DND-41 (cell line): ENCODE data around the gene SPRN.

ENCODE experiments used
- EZH2 ChIP-seq: IDR thresholded peaks from 3 replicates; pipeline ENCODE4 v1.6.1; 2012; ENCODE audit warnings: borderline replicate concordance, low read depth, mild to moderate bottlenecking, moderate library complexity, low read length, inconsistent platforms; ENCODE audit not compliant: severe bottlenecking
- TF ChIP-seq, protein P1 (sequence below): IDR thresholded peaks from 2 replicates; pipeline ENCODE4 v1.5.1; 2012; ENCODE audit warnings: borderline replicate concordance, low read length, moderate library complexity, mild to moderate bottlenecking; ENCODE audit not compliant: poor library complexity, severe bottlenecking; ENCODE audit errors: extremely low read depth

DNA sequence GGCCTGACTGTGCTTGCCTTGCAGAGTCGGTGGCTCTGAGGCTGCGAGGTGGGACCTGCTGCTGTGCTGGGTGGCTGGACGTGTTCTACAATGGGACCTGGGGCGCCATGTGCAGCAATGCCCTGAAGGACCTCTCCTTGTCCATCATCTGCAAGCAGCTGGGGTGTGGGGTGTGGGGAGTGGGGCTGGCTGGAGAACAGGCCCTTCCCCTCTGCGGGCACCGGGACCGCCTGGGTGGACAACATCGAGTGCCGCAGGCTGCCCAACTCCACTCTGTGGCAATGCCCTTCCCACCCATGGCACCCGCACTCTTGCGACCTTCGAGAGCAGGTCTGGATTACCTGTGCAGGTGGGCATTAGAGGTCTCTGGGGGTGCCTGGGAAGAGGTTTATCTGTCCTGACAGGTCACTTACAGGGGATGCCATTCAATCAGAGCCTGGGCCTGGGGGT is 40.2 kb upstream of the SPRN start:
- TF ChIP-seq, protein P1, sequence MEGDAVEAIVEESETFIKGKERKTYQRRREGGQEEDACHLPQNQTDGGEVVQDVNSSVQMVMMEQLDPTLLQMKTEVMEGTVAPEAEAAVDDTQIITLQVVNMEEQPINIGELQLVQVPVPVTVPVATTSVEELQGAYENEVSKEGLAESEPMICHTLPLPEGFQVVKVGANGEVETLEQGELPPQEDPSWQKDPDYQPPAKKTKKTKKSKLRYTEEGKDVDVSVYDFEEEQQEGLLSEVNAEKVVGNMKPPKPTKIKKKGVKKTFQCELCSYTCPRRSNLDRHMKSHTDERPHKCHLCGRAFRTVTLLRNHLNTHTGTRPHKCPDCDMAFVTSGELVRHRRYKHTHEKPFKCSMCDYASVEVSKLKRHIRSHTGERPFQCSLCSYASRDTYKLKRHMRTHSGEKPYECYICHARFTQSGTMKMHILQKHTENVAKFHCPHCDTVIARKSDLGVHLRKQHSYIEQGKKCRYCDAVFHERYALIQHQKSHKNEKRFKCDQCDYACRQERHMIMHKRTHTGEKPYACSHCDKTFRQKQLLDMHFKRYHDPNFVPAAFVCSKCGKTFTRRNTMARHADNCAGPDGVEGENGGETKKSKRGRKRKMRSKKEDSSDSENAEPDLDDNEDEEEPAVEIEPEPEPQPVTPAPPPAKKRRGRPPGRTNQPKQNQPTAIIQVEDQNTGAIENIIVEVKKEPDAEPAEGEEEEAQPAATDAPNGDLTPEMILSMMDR, result no peak
- TF ChIP-seq EZH2, result no peak
